ENCODE data around the gene ZBED3.

Gene ZBED3

GRCh38 chr5:77030097-77031071 lies 56.7 kb downstream of the ZBED3 start, which contains the start of gene AGGF1:
Gene AGGF1 (plus strand): TSS chr5:77030404. CDS start chr5:77030767, 363 bp downstream.
- peak within 1 kb of the TSS; percentile 95 for H3K4me3 ChIP-seq (ENCODE audit: low read depth, low read length)
- peak; percentile 95 for DNase-seq (ENCODE audit: low read depth)
- no peak for TF ChIP-seq CTCF (conservative IDR thresholded peaks at IDR 0.05; ENCODE audit: low read depth, low read length)

- no peak for TF ChIP-seq CTCF (conservative IDR thresholded peaks at IDR 0.05; ENCODE audit: low read depth, low read length)
- DNase-seq (ENCODE audit: low read depth) = no peak
- H3K4me3 ChIP-seq (ENCODE audit: low read depth, low read length) = no peak overlapping the region
Measured at GRCh38 chr5:77029376-77029885, 57.7 kb downstream of the ZBED3 start.

- DNase-seq (ENCODE audit: low read depth) = no peak
- no peak overlapping the region for H3K4me3 ChIP-seq (ENCODE audit: low read depth, low read length)
- no peak for TF ChIP-seq CTCF (conservative IDR thresholded peaks at IDR 0.05; ENCODE audit: low read depth, low read length)
Measured at GRCh38 chr5:77028631-77029375, 58.3 kb downstream of the ZBED3 start.

GRCh38 chr5:77024490-77024889 lies 62.6 kb downstream of the ZBED3 start:
- DNase-seq (ENCODE audit: low read depth) = no peak
- TF ChIP-seq CTCF (conservative IDR thresholded peaks at IDR 0.05; ENCODE audit: low read depth, low read length) = no peak
- H3K4me3 ChIP-seq (ENCODE audit: low read depth, low read length) = no peak overlapping the region

- no peak for DNase-seq (ENCODE audit: low read depth)
- no peak for TF ChIP-seq CTCF (conservative IDR thresholded peaks at IDR 0.05; ENCODE audit: low read depth, low read length)
- H3K4me3 ChIP-seq (ENCODE audit: low read depth, low read length) = no peak overlapping the region
Measured at GRCh38 chr5:77022511-77023417, 64.3 kb downstream of the ZBED3 start.
